NCI-H526 treated with DMSO at 0.1 percent for 48 hours (cell line): ENCODE results near the gene MUCL1.

Experiments used
- DNase-seq: peaks from one replicate; lab custom pipeline; 2025; lab: John Stamatoyannopoulos, UW

MUCL1 gene

GRCh38 chr12:54891717-54892478, 37.6 kb downstream of the MUCL1 start:
- peak; percentile 75 for DNase-seq
